Panc1 (cell line): ENCODE results near the gene PAX5. TPM values are rescaled to one million over a fixed set of nuclear protein-coding genes. Genes with fewer than 3 reads are reported as not detected.

Source experiments
- ATAC-seq: fragments of 200-7000 bp; cut with Tn5 transposase; 2 replicates; pipeline ENCODE4 v1.9.1; 2020; ENCODE audit warnings: mild to moderate bottlenecking, moderate library complexity
- Bru-seq: library from RNA; stranded (reverse); fragments of 400-500 nt; gene quantifications from one replicate; lab custom pipeline; 2021; lab: Mats Ljungman, UMichigan
- BruChase-seq, 2 experiments: library from RNA; stranded (reverse); fragments of 400-500 nt; gene quantifications; one replicate each; lab custom pipeline; 2021; lab: Mats Ljungman, UMichigan
- BruUV-seq: library from RNA; stranded (reverse); fragments of 400-500 nt; replicated peaks from 2 replicates; lab custom pipeline; 2021; lab: Mats Ljungman, UMichigan
- CTCF ChIA-PET: fragments of 300-600 bp; sonication (Branson Sonifier 250); formaldehyde crosslinking; loops from one replicate; lab custom pipeline; 2022; ENCODE audit warnings: antibody characterized with exemption; lab: Charles Lee
- POLR2A ChIA-PET: fragments of 300-600 bp; sonication (Branson Sonifier 250); formaldehyde crosslinking; loops from one replicate; lab custom pipeline; 2022; ENCODE audit warnings: antibody characterized with exemption; lab: Charles Lee
- DNase-seq: peaks from one replicate; pipeline ENCODE4 v3.0.0-alpha.2; 2010; ENCODE audit warnings: low read depth, low spot score
- H3K27ac ChIP-seq: 2 replicates; pipeline ENCODE4 v1.5.1; 2011; ENCODE audit warnings: mild to moderate bottlenecking, low read length, inconsistent platforms
- H3K27me3 ChIP-seq: fragments of 200-500 bp; sonication (Bioruptor generic); 2 replicates; pipeline ENCODE4 v1.6.0; 2014; ENCODE audit warnings: low read length, inconsistent platforms; ENCODE audit not compliant: control insufficient read depth, insufficient read depth
- H3K36me3 ChIP-seq: fragments of 200-500 bp; sonication (Bioruptor generic); 2 replicates; pipeline ENCODE4 v1.5.1; 2014; ENCODE audit warnings: inconsistent platforms, mild to moderate bottlenecking, low read length, moderate library complexity; ENCODE audit not compliant: control insufficient read depth, insufficient read depth
- H3K4me1 ChIP-seq: 2 replicates; pipeline ENCODE4 v1.5.1; 2011; ENCODE audit warnings: inconsistent platforms, mild to moderate bottlenecking, low read length, moderate library complexity; ENCODE audit not compliant: control insufficient read depth, insufficient read depth
- H3K4me3 ChIP-seq, 2 experiments: 2 replicates each; pipeline ENCODE4 v1.5.1; 2011 to 2012; ENCODE audit warnings: low read depth in 2 of 2, low read length in 2 of 2, mild to moderate bottlenecking in 2 of 2, inconsistent platforms in 1 of 2, moderate library complexity in 1 of 2
- H3K9me3 ChIP-seq: fragments of 200-500 bp; sonication (Bioruptor generic); 2 replicates; pipeline ENCODE4 v1.5.1; 2014; ENCODE audit warnings: low read depth, mild to moderate bottlenecking, inconsistent platforms, low read length, moderate library complexity; ENCODE audit not compliant: control insufficient read depth, insufficient read depth
- POLR2AphosphoS5 ChIP-seq: IDR thresholded peaks from 2 replicates; pipeline ENCODE4 v1.6.1; 2012; ENCODE audit warnings: mild to moderate bottlenecking, low read depth, low read length, moderate library complexity
- REST ChIP-seq, 2 experiments: IDR thresholded peaks; 2 replicates each; pipeline ENCODE4 v1.6.1; 2011 to 2012; ENCODE audit warnings: low read depth in 2 of 2, control low read depth in 1 of 2, low read length in 1 of 2, mild to moderate bottlenecking in 1 of 2, moderate library complexity in 1 of 2; ENCODE audit not compliant: insufficient read depth in 1 of 2
- SIN3A ChIP-seq: IDR thresholded peaks from 2 replicates; pipeline ENCODE4 v1.6.1; 2012; ENCODE audit warnings: low read depth, mild to moderate bottlenecking, low read length, moderate library complexity, borderline replicate concordance; ENCODE audit not compliant: insufficient read depth
- TCF7L2 ChIP-seq: IDR thresholded peaks from 2 replicates; pipeline ENCODE4 v1.6.1; 2011; ENCODE audit warnings: mild to moderate bottlenecking, low read depth, low read length, inconsistent platforms
- in situ Hi-C: cut with HindIII; loops from 2 replicates; pipeline ENCODE4 v1.10.0; 2016; ENCODE audit warnings: low sequenced_read_pairs, low pct_unique_long_range_greater_than_20kb
- intact Hi-C: fragments of 100-400 bp; cut with micrococcal nuclease; formaldehyde crosslinking; loops from one replicate; pipeline ENCODE4 v1.10.0; 2022; ENCODE audit not compliant: unreplicated experiment
- long read RNA-seq: library from polyadenylated mRNA; unstranded; transcript quantifications from one replicate; pipeline ENCODE4 v2.0.0, GENCODE V29; 2021; ENCODE audit not compliant: unreplicated experiment
- polyA plus RNA-seq: library from polyadenylated mRNA; unstranded; fragments of >200 nt; gene quantifications from one replicate; pipeline ENCODE4 v1.2.1, GENCODE V29; 2012; ENCODE audit warnings: missing spikeins; ENCODE audit not compliant: insufficient read length
- total RNA-seq: library from RNA; stranded (reverse); gene quantifications from one replicate; pipeline ENCODE4 v1.2.1, GENCODE V29; 2021; ENCODE audit not compliant: unreplicated experiment
- TF ChIP-seq, protein P1 (sequence below): fragments of 450-650 bp; IDR thresholded peaks from 2 replicates; pipeline ENCODE4 v1.5.1; 2017; ENCODE audit warnings: mild to moderate bottlenecking

Gene PAX5
- total RNA-seq (0.39 TPM), Bru-seq, nascent RNA (percentile 18 among the genes with signal in this experiment), BruChase-seq, experiment 1, labeled RNA remaining after a 2-hour chase (percentile 16 among the genes with signal in this experiment), BruChase-seq, experiment 2, labeled RNA remaining after a 6-hour chase (percentile 21 among the genes with signal in this experiment)
- polyA plus RNA-seq = 0.05 TPM
- long read RNA-seq = 0 reads

DNA sequence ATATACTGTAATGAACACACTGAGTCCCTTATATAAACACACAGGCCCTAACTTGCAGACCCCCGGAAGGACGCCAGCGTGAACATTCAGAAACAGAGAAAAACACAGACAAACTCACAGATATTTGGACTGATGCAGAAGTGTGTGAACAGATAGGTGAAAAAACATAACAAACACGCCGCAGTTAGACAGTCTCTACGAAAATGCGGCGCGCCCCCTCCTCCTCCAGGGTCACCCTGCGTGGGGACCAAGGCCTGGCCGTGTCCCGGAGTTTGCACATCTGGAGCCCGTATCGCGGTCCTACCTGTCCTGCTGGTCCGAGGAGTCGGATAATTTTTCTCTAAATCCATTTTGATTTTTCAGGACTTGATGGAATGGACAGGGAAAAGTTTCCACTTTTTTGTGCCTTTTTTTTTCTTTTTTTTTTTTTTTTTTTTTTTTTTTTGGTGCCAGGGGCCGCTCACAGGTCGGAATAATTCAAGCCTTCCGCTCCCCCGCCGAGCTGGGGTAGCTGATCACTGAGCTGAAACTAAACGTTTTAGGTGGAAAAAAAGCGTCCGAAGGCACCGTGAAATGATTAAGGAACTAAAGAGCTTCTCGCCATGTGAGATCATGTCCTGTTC lies at the start of gene PAX5:
PAX5 (minus strand) TSS at position 587 of the 623 bp plus-strand sequence; CDS start at position 350, 237 bp downstream.
- H3K36me3 ChIP-seq = no peaks in the 10 kb centered on the region
- H3K4me1 ChIP-seq = peaks cover 19% of the 10 kb centered on the region
- in situ Hi-C loops (no loop called here), intact Hi-C loops (loop anchor here (2.0 kb wide), 1 partner anchor 45 kb away; no protein-coding TSS in a partner anchor)
- ATAC-seq (no peak), DNase-seq (no peak)
- peaks cover 40% of the 10 kb centered on the region for H3K27me3 ChIP-seq
- no TSS peak for BruUV-seq
- ChIA-PET CTCF (interaction anchor here (0.6 kb wide), 1 partner anchor 46 kb away, joined by 4 read pairs; no protein-coding TSS in a partner anchor), POLR2A (interaction anchor here (0.5 to 0.7 kb wide), 3 partner anchors 51 to 430 kb away, joined by 3 read pairs; no protein-coding TSS in a partner anchor)
- peak within 1 kb of the TSS; percentile 27 to 45 for H3K4me3 ChIP-seq
- no peaks in the 10 kb centered on the region for H3K9me3 ChIP-seq
- TF ChIP-seq REST (IDR thresholded peaks at IDR 0.05; ENCODE audit: insufficient read depth in 1 of 2, low read depth in 2 of 2, low read length in 1 of 2) (no peak), SIN3A (no peak), TCF7L2 (no peak), POLR2AphosphoS5 (no peak)
- TF ChIP-seq, protein P1, sequence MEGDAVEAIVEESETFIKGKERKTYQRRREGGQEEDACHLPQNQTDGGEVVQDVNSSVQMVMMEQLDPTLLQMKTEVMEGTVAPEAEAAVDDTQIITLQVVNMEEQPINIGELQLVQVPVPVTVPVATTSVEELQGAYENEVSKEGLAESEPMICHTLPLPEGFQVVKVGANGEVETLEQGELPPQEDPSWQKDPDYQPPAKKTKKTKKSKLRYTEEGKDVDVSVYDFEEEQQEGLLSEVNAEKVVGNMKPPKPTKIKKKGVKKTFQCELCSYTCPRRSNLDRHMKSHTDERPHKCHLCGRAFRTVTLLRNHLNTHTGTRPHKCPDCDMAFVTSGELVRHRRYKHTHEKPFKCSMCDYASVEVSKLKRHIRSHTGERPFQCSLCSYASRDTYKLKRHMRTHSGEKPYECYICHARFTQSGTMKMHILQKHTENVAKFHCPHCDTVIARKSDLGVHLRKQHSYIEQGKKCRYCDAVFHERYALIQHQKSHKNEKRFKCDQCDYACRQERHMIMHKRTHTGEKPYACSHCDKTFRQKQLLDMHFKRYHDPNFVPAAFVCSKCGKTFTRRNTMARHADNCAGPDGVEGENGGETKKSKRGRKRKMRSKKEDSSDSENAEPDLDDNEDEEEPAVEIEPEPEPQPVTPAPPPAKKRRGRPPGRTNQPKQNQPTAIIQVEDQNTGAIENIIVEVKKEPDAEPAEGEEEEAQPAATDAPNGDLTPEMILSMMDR = no peak
- no peak within 1 kb of the TSS for H3K27ac ChIP-seq

DNA sequence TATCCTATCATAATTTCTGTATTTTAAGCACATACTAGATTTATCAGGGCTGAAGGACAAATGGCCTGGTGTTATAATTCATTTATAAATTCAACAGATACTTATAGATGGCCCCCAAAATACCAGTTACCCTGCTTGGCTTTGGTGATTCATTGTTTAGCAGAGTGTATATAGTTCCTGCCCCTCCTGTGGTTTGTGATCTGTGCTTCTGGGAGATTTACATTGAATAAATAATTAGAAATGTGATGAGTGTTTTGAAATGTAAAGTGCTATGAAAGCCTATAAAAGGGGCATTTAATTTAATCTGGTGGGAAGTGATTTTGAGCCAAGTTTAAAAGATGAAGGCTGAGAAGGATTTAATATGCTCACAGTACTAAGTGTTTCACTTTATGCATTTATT lies 49.6 kb upstream of the PAX5 start:
- peaks cover 10% of the 10 kb centered on the region; the same call in 1 of the 2 replicates for H3K36me3 ChIP-seq
- ATAC-seq (no peak), DNase-seq (no peak)
- H3K4me1 ChIP-seq = peaks cover 18% of the 10 kb centered on the region; the same call in 1 of the 2 replicates
- CTCF ChIA-PET = no interaction called here
- in situ Hi-C loops = no loop called here
- no peak overlapping the region for H3K4me3 ChIP-seq
- no TSS peak for BruUV-seq
- intact Hi-C loops = no loop called here
- H3K27ac ChIP-seq = no peak overlapping the region
- no peaks in the 10 kb centered on the region for H3K27me3 ChIP-seq
- POLR2A ChIA-PET = interaction anchor here (0.6 kb wide), 1 partner anchor 1143 kb away, joined by 3 read pairs; no protein-coding TSS in a partner anchor
- TF ChIP-seq, protein P1 = no peak
- TF ChIP-seq POLR2AphosphoS5 (no peak), SIN3A (no peak), REST (IDR thresholded peaks at IDR 0.05; ENCODE audit: insufficient read depth in 1 of 2, low read depth in 2 of 2, low read length in 1 of 2) (no peak), TCF7L2 (no peak)
- peaks cover 3% of the 10 kb centered on the region; the same call in 1 of the 2 replicates for H3K9me3 ChIP-seq
